ENCODE results near the gene ARHGAP15. TPM values are rescaled to one million over a fixed set of nuclear protein-coding genes. Genes with fewer than 3 reads are reported as not detected.

The ARHGAP15 gene
- total RNA-seq, 1 donor from 2014 or later = 6.8 TPM

DNA sequence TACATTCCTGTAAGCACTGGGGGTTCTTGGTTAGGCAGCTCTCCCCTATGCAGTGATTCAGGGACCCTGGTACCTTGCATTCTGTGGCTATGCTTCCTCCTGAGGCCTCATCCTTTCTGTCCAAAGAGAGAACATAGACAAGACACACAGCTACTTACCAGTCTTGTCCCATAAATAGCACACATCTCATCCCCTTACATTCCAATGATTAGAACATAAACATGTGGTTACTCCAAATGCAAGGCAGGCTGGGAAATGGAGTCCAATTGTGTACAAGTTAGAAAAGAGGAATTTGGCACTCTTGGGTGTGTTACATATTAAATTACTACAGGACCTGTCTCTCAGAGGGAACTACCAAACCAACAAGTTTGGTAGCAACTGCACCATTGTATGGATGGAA is 171.3 kb downstream of the ARHGAP15 start:
- intact Hi-C loops (cut with DNase I) = no loop called here
- no peak for DNase-seq (ENCODE audit: low spot score)

DNA sequence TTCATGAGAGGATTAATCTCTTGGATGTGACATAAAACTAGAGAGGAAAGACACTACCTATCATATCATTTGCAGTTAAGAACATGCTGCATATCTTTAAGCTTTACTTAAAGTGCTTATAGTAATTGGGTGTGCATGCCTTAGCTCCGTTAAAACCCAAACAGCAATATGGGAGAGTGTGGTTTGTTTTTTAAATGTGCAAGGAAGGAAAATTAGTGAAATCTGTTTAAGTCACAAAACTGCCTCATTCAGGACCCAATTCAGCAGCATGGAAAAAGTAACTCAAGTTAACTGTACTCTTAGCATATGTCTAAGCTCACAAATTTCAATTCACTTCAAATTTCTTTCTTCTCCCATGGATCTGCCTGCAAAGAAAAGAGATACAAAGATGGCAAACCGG is 182.2 kb downstream of the ARHGAP15 start:
- DNase-seq (ENCODE audit: low spot score) = no peak
- intact Hi-C loops (cut with DNase I) = no loop called here

DNA sequence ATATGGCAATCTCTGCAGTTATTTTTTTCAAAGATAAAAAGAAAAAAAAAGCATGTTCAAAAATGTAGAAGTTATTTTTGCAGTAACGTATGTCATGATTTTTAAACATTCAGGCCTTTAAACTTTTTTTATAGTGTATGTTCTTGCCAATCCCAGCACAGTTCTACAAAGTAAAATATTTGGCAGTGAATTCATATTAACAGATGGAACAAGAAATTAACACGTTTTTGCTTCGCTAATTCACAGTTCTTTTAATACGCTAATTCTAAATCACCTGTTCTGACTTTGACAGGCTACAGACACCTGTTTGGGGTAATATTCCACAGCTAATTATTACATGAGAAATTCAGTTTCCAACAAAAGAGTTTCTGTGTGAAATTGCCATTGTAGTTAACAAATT is 183.2 kb downstream of the ARHGAP15 start:
- intact Hi-C loops (cut with DNase I) = no loop called here
- DNase-seq (ENCODE audit: low spot score) = no peak

DNA sequence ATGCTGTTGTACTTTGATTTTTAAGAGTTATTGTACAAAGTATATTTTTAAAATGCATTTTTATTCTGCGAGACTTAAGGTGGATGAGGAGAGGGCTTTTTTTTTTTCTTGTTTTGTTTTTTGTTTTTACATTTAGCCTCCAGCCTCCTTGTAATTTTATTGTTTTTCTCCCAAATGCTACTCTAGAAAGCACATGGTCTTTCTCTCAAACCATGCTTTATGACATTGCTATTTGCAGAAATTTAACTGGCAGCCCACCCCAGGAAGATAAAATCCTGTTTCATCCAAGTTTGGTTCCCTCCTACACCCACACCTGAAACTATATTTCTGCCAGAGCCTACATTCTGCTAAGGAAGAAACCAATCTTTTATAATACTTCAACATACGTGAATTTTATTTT is 184.6 kb downstream of the ARHGAP15 start:
- intact Hi-C loops (cut with DNase I) = no loop called here
- DNase-seq (ENCODE audit: low spot score) = no peak

DNA sequence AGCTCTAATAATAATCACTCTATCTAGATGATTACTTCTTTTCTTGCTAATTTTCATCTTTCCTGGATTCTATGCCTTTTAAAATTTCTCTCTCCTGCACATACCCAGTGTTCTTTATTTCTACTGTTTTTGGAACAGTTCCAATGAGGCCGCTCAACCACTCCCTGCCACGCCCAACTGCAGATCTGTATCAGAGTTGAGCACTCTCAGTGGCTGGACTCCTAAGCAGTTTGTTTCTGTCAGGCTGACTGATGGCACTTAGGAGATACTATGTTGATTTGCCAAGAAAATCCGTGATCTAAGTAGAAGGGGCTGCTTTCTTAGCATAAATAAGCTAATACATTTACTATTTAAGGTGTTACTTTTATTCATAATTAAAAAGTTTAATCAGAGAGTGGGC is 192.8 kb downstream of the ARHGAP15 start:
- DNase-seq (ENCODE audit: low spot score) = no peak
- intact Hi-C loops (cut with DNase I) = no loop called here

DNA sequence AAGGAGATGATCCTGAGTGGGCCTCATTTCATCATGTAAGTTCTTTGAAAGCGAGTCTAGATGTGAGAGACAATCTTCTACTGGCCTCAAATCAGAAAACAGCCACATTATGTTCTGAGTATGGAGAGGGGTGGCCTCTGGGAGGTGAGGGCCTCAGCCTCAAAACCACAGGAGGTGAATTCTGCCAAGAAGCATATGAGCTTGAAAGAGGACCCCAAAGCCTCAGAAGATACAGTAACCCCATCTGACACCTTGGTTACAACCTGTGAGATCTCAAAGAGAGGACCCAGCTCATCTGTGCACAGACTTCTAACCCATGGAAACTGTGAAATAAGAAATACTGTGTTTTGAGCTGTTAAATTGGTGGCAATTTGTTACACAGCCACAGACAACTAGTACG is 200.1 kb downstream of the ARHGAP15 start:
- intact Hi-C loops (cut with DNase I) = no loop called here
- no peak for DNase-seq (ENCODE audit: low spot score)

DNA sequence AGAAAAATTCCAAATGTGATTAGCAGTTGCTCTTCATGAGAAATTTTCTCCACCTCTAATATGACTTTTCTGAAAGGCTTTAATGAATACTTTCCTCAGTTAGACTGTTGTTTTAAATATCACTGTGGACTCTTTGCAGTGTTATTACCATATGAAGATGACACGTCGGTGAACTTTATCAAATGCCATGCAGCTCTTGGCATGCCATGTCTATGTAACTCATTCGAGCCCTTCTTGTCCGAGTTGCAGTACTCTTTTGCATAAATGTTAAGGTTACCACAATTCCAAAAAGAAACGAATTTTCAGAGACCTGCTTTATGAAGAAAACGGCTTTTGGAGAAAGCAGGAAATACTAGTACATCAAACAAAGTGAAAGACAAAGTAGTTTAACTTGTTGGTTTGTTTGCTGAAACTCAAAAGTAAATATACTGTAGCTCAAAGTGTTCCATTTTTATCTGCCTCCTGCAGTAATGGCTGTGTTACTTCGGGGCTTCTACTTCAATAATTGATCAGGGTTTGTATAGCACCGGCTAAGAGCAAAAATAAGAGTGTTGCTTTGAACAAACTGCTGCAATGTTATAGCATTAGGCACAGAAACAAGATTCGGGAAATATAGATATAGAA is 204.1 kb downstream of the ARHGAP15 start:
- intact Hi-C loops (cut with DNase I) = no loop called here
- DNase-seq (ENCODE audit: low spot score) = no peak

DNA sequence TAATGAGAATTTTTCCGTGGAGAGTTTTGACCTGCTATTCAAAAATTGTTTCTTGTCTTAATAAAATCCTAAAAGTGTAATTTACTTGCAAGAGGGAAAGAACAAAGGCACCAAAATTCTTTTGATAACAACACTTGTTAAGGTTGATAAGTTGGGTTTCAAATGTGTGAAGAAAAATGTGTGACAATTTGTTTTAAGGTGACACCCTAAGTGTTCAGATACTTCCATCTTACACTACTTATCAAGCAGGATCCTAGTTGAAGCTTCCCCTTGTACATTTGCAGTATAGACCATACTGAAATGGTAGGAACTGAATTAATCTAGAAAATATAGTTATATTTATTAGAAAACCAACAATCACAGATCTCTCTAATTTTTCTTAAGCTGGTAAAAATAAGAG is 204.6 kb downstream of the ARHGAP15 start:
- no peak for DNase-seq (ENCODE audit: low spot score)
- intact Hi-C loops (cut with DNase I) = no loop called here

DNA sequence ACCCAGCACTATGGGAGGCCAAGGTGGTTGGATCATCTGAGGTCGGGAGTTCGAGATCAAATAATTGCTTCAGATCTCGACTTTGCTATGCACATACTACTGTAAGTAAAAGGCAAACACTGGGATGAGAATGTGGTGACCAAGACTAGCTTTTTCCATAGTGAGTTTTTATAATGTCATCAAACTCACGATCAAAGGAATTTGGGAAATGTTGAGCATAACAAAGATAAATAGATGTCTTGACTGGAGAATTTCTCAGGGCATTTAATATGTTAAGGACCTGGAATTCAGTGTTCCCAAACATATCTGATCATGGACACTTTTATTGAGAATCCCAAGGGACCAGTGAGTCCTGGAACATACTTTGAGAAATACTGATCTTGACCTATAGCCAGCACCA is 205.6 kb downstream of the ARHGAP15 start:
- intact Hi-C loops (cut with DNase I) = no loop called here
- DNase-seq (ENCODE audit: low spot score) = no peak

DNA sequence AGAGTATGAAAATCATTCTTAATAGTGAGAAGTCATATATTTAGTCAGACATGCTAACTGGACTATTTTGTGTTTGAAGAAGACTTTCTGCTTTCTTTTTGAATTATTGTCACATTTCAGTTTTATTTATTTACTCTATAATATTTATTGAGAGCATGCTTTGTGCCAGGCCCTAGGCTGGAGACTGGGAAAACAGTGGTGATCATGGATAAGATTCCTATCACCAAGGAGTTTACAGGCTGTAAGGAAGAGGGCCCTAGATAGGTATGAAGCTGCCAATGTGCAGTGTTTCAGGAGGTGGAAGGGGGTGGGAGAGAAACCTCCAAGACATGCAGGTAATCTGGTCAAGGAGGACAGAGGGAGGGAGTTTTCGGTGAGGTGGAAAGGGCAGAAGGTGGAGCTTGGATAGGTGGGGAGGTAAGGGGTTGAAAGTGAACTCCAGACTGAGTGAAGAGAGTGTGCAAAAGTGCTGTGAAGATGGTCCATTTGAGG is 207.5 kb downstream of the ARHGAP15 start:
- intact Hi-C loops (cut with DNase I) = no loop called here

DNA sequence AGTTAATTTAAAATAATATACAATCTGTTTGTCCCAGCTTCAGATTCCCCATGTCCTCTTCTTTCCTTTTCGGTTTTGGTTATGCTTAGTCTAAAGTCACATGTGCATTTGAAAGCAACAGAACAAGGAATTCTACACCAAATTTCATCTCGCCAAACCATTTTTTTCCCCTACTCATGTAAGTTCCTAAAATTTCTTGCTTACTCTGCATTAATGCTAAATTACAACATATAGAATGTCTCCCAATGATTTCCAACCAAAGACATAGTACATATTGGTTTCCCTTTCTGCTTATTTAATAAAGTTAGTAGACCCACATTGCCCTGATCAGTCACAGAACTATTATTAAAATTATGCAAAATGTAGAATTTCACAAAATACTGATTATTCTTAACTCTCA is 212.3 kb downstream of the ARHGAP15 start:
- intact Hi-C loops (cut with DNase I) = no loop called here

More for the DNA sequence above, 207.5 kb downstream of the ARHGAP15 start:
- no peak for DNase-seq (ENCODE audit: low spot score)

DNA sequence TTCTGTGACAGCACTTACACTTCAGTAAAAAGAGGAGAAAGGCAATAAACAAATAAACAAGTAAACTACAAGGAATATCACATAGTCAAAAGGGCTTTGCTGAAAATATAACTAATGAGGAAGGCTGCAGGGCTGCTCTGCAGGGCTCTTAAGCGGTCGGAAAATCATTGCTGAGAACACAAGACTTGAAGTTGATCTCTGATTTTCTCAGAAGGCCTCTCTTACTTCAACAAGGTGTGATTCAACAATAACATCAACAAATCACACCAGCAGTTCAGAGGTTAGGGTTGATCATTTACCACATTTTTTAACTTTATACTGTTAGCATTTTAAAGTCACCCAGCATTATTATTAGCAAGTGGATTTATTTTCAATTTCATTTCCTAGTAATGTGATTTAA is 215.6 kb downstream of the ARHGAP15 start:
- DNase-seq (ENCODE audit: low spot score) = no peak
- intact Hi-C loops (cut with DNase I) = no loop called here

More for the DNA sequence above, 212.3 kb downstream of the ARHGAP15 start:
- DNase-seq (ENCODE audit: low spot score) = no peak

DNA sequence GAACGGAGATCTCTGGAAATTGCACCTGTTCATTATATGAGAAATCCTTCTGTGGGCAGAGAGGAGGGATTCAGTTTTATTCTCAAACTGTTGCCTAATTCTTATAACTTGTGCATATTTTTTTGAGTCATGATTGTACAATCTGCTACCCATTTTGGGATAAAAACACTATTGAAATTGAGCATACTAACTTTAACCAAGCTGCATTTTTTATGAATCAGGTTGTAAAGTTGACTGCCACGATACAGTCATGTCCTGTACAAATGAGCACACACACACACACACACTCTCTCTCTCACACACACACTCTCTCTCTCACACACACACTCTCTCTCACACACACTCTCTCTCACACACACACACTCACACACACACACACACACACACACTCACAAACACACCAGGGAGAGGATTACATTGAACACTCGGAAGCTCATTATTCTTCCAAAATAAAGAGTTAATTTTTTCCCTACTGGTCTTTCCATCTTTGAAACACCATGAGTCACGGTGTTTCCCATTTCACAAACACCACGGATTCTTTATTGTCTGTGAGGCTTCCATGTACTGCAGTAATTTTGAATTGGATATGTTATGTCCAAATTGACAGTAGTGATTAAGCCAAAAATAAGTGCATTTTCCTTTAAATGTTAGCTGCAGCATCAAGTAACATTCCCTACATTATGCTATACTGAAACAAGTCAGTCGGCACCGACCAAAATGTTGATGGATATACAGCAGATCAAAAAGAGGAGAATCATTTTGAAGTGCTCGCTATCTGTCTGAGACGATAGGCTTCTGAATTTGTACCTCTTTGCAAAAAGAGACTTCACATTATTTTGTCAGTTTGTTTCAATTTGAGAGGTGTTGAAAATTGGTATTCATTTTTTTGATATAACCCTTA is 216.9 kb downstream of the ARHGAP15 start:
- intact Hi-C loops (cut with DNase I) = no loop called here
- no peak for DNase-seq (ENCODE audit: low spot score)

DNA sequence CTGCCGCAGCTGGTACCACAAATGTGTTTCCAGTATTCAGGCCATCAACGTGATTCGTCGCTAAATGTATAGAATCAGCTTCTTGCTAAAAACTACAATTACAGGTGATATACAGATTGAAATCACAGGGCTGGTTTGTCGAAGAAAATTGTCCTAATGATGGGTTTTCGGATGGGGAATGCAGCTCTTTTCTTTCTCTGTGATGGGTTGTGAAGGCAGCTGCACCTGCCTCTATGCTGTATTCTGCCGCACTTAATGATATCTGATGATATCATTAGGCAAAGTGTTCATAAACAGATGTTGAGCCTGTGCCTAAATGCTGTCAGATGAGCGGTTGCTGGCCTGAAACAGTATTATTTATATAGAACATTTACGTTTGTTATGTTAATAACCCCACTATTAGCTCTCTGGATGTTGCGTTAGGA is 218.1 kb downstream of the ARHGAP15 start:
- no peak for DNase-seq (ENCODE audit: low spot score)
- intact Hi-C loops (cut with DNase I) = no loop called here

DNA sequence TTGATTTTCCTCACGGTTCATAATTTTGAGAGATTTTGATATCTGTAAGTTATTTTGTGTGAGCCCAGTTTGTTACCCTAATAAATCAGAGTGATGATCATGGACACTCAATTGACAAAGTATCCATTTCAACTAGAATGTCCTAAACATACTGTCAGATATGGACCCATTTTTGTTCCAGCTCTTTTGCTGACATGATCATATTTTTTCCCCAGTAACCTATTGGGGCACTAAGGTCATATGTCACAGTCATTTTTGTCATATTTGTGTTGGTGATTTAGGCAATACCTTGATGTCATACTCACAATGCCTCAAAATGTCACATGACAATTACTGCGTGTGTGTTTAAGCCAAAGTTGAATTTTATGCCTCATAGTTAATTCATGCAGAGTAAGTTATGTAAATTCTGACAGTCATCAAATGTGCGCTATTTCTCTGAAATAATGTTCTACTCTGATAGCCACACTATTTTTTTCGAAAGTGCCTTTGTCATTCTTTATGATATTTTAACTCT is 218.7 kb downstream of the ARHGAP15 start:
- no peak for DNase-seq (ENCODE audit: low spot score)
- intact Hi-C loops (cut with DNase I) = no loop called here

DNA sequence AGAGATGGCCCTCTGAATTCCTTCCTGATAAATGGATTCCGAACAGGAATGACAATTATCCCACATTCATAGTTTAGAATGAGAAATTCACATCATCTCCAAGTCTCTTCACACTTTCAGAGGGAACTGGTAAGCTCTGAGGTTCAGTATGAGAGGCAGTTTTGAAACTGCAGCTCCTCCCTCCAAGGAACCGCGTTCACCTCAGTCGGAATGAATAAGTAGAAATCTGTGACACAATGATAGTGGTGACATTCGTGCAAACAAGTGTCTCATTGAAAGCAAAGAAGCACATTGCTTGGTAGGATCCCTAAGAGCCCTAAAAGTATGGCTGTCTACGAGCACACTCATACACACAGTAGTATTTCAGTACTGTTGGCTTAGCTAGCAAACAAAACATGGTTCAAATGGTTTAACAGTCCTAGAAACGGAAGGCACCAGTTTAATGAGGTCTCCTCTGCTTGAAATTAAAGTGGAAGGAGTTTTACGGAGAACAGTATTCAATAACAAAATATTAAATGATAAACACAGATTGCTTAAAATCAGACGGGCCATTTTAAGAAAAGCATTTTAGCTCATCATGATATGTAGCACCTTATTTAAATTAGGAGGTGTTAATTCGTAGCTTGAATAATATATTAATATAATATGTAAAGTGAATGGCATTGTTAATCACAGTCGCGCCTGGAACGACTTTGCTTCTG is 225.0 kb downstream of the ARHGAP15 start:
- no peak for DNase-seq (ENCODE audit: low spot score)
- intact Hi-C loops (cut with DNase I) = no loop called here

DNA sequence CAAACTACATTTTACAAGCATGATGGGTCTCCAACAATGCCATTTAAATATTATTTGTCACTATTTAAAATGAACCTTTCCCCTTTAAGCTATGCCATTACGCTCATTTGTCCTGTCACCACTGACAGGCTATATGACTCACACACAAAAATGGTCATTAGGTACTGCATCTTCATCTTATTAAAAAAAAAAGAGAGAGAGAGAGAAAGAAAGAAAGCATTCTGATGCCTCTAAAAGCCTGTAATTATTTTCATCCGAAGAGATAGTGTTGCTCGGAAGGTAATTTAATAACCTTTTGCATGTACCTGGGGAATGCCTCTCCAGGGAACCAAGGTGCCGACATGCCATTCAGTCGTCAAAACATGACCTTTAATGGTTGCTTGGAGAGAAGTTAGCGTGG is 226.7 kb downstream of the ARHGAP15 start:
- DNase-seq (ENCODE audit: low spot score) = no peak
- intact Hi-C loops (cut with DNase I) = no loop called here

DNA sequence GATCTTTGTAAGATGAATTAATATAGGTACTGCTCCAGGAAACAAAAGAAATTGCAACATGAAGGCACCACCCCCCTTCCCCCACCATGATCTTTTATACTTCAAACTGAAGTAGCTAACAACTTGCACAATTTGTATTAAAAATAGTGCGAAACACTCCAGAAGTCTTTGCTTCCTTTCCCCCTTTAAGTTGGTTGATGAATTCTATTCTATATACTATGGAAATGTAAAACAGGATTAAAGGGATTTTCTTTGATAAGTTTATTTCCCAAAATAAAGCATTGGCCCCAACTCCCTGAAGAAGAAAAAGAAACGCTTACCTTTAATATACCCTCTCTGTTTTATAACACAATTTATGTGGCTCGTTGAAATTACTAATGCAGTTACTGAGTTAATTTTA is 227.1 kb downstream of the ARHGAP15 start:
- intact Hi-C loops (cut with DNase I) = no loop called here
- DNase-seq (ENCODE audit: low spot score) = no peak

DNA sequence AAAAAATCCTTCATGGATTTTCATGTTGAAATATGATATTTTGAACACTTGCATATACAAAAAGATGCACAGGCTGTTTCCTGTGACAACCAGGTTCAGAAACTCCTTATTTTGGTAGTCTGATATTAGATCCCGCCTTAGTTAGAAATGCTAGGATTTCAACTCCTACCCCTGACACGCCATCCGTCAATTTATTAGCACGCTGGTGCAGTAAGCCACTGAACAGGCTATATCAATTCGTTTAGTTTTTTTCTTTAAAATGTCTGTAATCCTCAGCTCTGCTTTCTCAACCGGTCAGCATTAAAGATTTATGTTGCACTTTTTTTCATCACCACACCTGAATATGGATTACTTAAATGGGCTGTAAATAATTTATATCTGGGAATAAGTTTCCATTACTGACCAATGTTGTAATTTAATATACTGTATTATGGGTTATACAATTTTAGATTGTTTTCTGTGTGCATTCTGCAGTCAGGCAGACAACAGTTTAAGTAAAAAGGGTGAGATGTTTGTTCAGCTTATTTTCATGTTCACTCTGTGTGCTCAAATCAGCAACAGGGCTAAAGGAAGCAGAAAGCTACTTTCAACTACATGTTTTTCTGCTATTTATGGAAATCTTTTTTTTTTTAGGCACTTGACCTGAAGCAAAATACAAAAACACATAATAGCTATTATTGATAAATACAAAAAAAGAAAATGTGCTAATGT is 227.7 kb downstream of the ARHGAP15 start:
- DNase-seq (ENCODE audit: low spot score) = no peak
- intact Hi-C loops (cut with DNase I) = no loop called here

DNA sequence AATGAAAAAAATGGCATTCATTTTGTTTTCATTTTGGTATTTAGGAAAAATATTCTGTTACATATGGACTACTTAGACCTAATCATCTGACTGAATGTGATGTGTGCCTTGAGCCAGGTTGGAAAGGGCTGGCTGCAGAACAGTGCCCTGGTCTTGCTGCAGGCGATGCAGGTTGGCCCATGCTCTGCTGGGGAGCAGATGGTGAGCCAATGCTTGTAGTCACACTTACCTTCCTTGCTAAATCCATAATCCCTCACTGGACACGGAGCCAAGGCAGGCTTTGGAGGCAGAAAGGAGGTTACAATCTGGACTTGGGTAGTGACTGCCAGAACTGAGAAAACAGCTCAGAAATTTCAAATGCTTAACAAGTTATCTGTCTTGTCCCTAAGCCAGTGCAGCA is 228.7 kb downstream of the ARHGAP15 start:
- no peak for DNase-seq (ENCODE audit: low spot score)
- intact Hi-C loops (cut with DNase I) = no loop called here
